OCI-LY7 (cell line): ENCODE measurements around the gene PHF14. TPM values are rescaled to one million over a fixed set of nuclear protein-coding genes. Genes with fewer than 3 reads are reported as not detected.

Experiments
- BruUV-seq: library from RNA; stranded (reverse); fragments of 400-500 nt; replicated peaks from 2 replicates; lab custom pipeline; 2021; lab: Mats Ljungman, UMichigan
- CTCF ChIA-PET: fragments of 300-600 bp; sonication (Branson Sonifier 250); formaldehyde crosslinking; loops from one replicate; lab custom pipeline; 2022; ENCODE audit warnings: antibody characterized with exemption; ENCODE audit not compliant: unreplicated experiment; lab: Charles Lee
- POLR2A ChIA-PET: fragments of 300-600 bp; sonication (Branson Sonifier 250); formaldehyde crosslinking; loops from one replicate; lab custom pipeline; 2022; ENCODE audit warnings: antibody characterized with exemption; lab: Charles Lee
- DNase-seq: peaks from one replicate; pipeline ENCODE4 v3.0.0-alpha.2; 2015; ENCODE audit warnings: low spot score
- H2AFZ ChIP-seq: fragments of 200-600 bp; sonication (generic), shearing (Covaris generic); 2 replicates; pipeline ENCODE4 v1.6.1; 2014; ENCODE audit warnings: mild to moderate bottlenecking, antibody characterized with exemption, low read length, moderate library complexity
- H3K27ac ChIP-seq: fragments of 200-600 bp; sonication (generic); 2 replicates; pipeline ENCODE4 v1.5.1; 2014; ENCODE audit warnings: mixed run types, low read depth, mild to moderate bottlenecking, moderate library complexity, low read length, inconsistent platforms; ENCODE audit not compliant: poor library complexity, severe bottlenecking
- H3K36me3 ChIP-seq: fragments of 200-600 bp; sonication (generic); 2 replicates; pipeline ENCODE4 v1.6.1; 2014; ENCODE audit warnings: mild to moderate bottlenecking, antibody characterized with exemption, low read length, moderate library complexity, mixed read lengths; ENCODE audit not compliant: insufficient read depth
- H3K4me1 ChIP-seq: fragments of 200-600 bp; sonication (generic); 2 replicates; pipeline ENCODE4 v1.5.1; 2014; ENCODE audit warnings: mild to moderate bottlenecking, low read length; ENCODE audit not compliant: insufficient read depth, poor library complexity, severe bottlenecking
- H3K4me2 ChIP-seq: fragments of 200-600 bp; sonication (generic); 2 replicates; pipeline ENCODE4 v1.6.1; 2014; ENCODE audit warnings: mild to moderate bottlenecking, low read length
- H3K4me3 ChIP-seq: fragments of 200-600 bp; sonication (generic); 2 replicates; pipeline ENCODE4 v1.5.1; 2014; ENCODE audit warnings: mild to moderate bottlenecking, low read depth, low read length; ENCODE audit not compliant: poor library complexity, severe bottlenecking
- H3K79me2 ChIP-seq: fragments of 200-600 bp; sonication (generic); 2 replicates; pipeline ENCODE4 v1.6.1; 2016; ENCODE audit warnings: low read depth, mild to moderate bottlenecking, low read length, moderate library complexity, mixed read lengths; ENCODE audit not compliant: insufficient read depth
- H3K9me2 ChIP-seq: fragments of 200-600 bp; sonication (generic); 2 replicates; pipeline ENCODE4 v1.6.1; 2016; ENCODE audit warnings: mild to moderate bottlenecking, low read length, mixed read lengths; ENCODE audit not compliant: insufficient read depth
- H3K9me3 ChIP-seq: fragments of 200-600 bp; sonication (generic); 2 replicates; pipeline ENCODE4 v1.6.1; 2014; ENCODE audit warnings: mild to moderate bottlenecking, mixed run types, low read length, mixed read lengths
- H4K20me1 ChIP-seq: fragments of 200-600 bp; sonication (generic); 2 replicates; pipeline ENCODE4 v1.6.1; 2014; ENCODE audit warnings: mild to moderate bottlenecking, antibody characterized with exemption, low read length, moderate library complexity, mixed read lengths; ENCODE audit not compliant: insufficient read depth
- CTCF ChIP-seq: fragments of 200-600 bp; sonication (generic); conservative IDR thresholded peaks from 2 replicates; pipeline ENCODE4 v1.5.1; 2014; ENCODE audit warnings: mild to moderate bottlenecking, antibody characterized with exemption, low read length, moderate library complexity, mixed read lengths
- EZH2phosphoT487 ChIP-seq: fragments of 200-600 bp; sonication (generic); IDR thresholded peaks from 2 replicates; pipeline ENCODE4 v1.6.1; 2018; ENCODE audit warnings: low read depth, borderline replicate concordance, mild to moderate bottlenecking, mixed run types, antibody characterized with exemption, low read length, moderate library complexity, mixed read lengths
- intact Hi-C: fragments of 100-400 bp; cut with micrococcal nuclease; formaldehyde crosslinking; loops from one replicate; pipeline ENCODE4 v1.10.0; 2022; ENCODE audit not compliant: unreplicated experiment
- total RNA-seq, 2 experiments: library from RNA; depleted of rRNA in 1 of 2; stranded (reverse); fragments of >200 nt in 1 of 2; shearing (Covaris generic) in 1 of 2; gene quantifications; 2 replicates each; pipeline ENCODE4 v1.2.3, GENCODE V29; 2014 to 2022

The PHF14 gene
- total RNA-seq, 2 experiments from 2014 or later: 39.9 to 55.5 TPM

GRCh38 chr7:11172835-11173234 lies 199.2 kb downstream of the PHF14 start:
- no peak overlapping the region for H3K4me3 ChIP-seq
- no peaks in the 10 kb centered on the region for H3K79me2 ChIP-seq
- H2AFZ ChIP-seq: no peak overlapping the region
- ChIA-PET CTCF (no interaction called here), POLR2A (interaction anchor here (1.0 kb wide), 1 partner anchor 34 kb away, joined by 3 read pairs; no protein-coding TSS in a partner anchor)
- TF ChIP-seq EZH2phosphoT487: no peak
- no peak for TF ChIP-seq CTCF
- H3K36me3 ChIP-seq: no peaks in the 10 kb centered on the region
- H3K4me1 ChIP-seq: no peaks in the 10 kb centered on the region
- intact Hi-C loops: no loop called here
- no peaks in the 10 kb centered on the region; the same call in 1 of the 2 replicates for H4K20me1 ChIP-seq
- DNase-seq: no peak
- no TSS peak for BruUV-seq
- no peaks in the 10 kb centered on the region for H3K9me2 ChIP-seq
- no peak overlapping the region for H3K4me2 ChIP-seq
- H3K9me3 ChIP-seq: no peaks in the 10 kb centered on the region
- no peak overlapping the region for H3K27ac ChIP-seq

GRCh38 chr7:11175371-11175770 lies 201.7 kb downstream of the PHF14 start:
- no peak overlapping the region for H3K27ac ChIP-seq
- no peak overlapping the region for H2AFZ ChIP-seq
- no peaks in the 10 kb centered on the region for H3K9me2 ChIP-seq
- TF ChIP-seq CTCF (no peak), EZH2phosphoT487 (no peak)
- H3K4me1 ChIP-seq: no peaks in the 10 kb centered on the region
- ChIA-PET POLR2A (interaction anchor here (0.9 to 1.5 kb wide), 2 partner anchors 13 to 20 kb away, joined by 3 to 5 read pairs; no protein-coding TSS in a partner anchor), CTCF (no interaction called here)
- no peaks in the 10 kb centered on the region for H3K79me2 ChIP-seq
- no peak overlapping the region for H3K4me3 ChIP-seq
- H3K36me3 ChIP-seq: no peaks in the 10 kb centered on the region
- BruUV-seq: no TSS peak
- DNase-seq: no peak
- H4K20me1 ChIP-seq: no peaks in the 10 kb centered on the region; the same call in 1 of the 2 replicates
- intact Hi-C loops: no loop called here
- no peak overlapping the region for H3K4me2 ChIP-seq
- no peaks in the 10 kb centered on the region for H3K9me3 ChIP-seq

- ChIA-PET CTCF (no interaction called here), POLR2A (interaction anchor here (0.6 to 1.5 kb wide), 4 partner anchors 9 to 1262 kb away, joined by 3 to 5 read pairs (median 4); no protein-coding TSS in a partner anchor)
- Histone ChIP-seq H3K27ac (no peak overlapping the region), H3K36me3 (no peaks in the 10 kb centered on the region), H3K4me2 (no peak overlapping the region), H3K4me1 (no peaks in the 10 kb centered on the region), H4K20me1 (no peaks in the 10 kb centered on the region; the same call in 1 of the 2 replicates), H2AFZ (no peak overlapping the region), H3K79me2 (no peaks in the 10 kb centered on the region), H3K9me2 (no peaks in the 10 kb centered on the region), H3K4me3 (no peak overlapping the region), H3K9me3 (no peaks in the 10 kb centered on the region)
- TF ChIP-seq CTCF (no peak), EZH2phosphoT487 (no peak)
- intact Hi-C loops: no loop called here
- DNase-seq: no peak
- no TSS peak for BruUV-seq
These were observed 202.2 kb downstream of the PHF14 start for GRCh38 chr7:11175887-11176286.
